ENCODE measurements around the gene WBP1. TPM values are rescaled to one million over a fixed set of nuclear protein-coding genes. Genes with fewer than 3 reads are reported as not detected.
A peak's percentile ranks its signal among the peaks of the same experiment; 100 is the strongest.
"Not testable (repeated sequence)": the region's sequence is repeated elsewhere in the genome, so short reads cannot be mapped to it uniquely, and the experiment has no call there.

WBP1 gene
- total RNA-seq, 1 donor from 2014 or later: 62.4 TPM

- Mint-ChIP-seq H3K36me3 (ENCODE audit: low read depth) (no peaks in the 10 kb centered on the region), H3K4me3 (ENCODE audit: unreplicated experiment) (peak overlapping the region; percentile 87), H3K27me3 (ENCODE audit: low read depth) (peaks cover 4% of the 10 kb centered on the region), H3K27ac (ENCODE audit: unreplicated experiment) (peak overlapping the region; percentile 22), H3K4me1 (ENCODE audit: low read depth) (peaks cover 57% of the 10 kb centered on the region), H3K9me3 (ENCODE audit: low read depth) (no peaks in the 10 kb centered on the region)
- no peak for TF ChIP-seq CTCF (IDR thresholded peaks at IDR 0.05)
- DNase-seq (ENCODE audit: low spot score): no peak
These were observed 17.0 kb upstream of the WBP1 start for GRCh38 chr2:74441170-74441689.

- Mint-ChIP-seq H3K4me1 (ENCODE audit: low read depth) (peaks cover 54% of the 10 kb centered on the region), H3K36me3 (ENCODE audit: low read depth) (no peaks in the 10 kb centered on the region), H3K4me3 (ENCODE audit: unreplicated experiment) (peak within 1 kb of the TSS; percentile 87), H3K27ac (ENCODE audit: unreplicated experiment) (peak within 1 kb of the TSS; percentile 82), H3K9me3 (ENCODE audit: low read depth) (no peaks in the 10 kb centered on the region), H3K27me3 (ENCODE audit: low read depth) (peaks cover 4% of the 10 kb centered on the region)
- TF ChIP-seq CTCF (IDR thresholded peaks at IDR 0.05): no peak
- no peak for DNase-seq (ENCODE audit: low spot score)
These were observed 16.4 kb upstream of the WBP1 start, which contains the start of gene RTKN for GRCh38 chr2:74441690-74442482. Gene RTKN (minus strand): TSS chr2:74441937. CDS start chr2:74441816, 121 bp downstream.

GRCh38 chr2:74442483-74443297 lies 15.5 kb upstream of the WBP1 start:
- H3K9me3 Mint-ChIP-seq (ENCODE audit: low read depth); H3K36me3 Mint-ChIP-seq (ENCODE audit: low read depth); DNase-seq (ENCODE audit: low spot score); H3K27me3 Mint-ChIP-seq (ENCODE audit: low read depth); H3K27ac Mint-ChIP-seq (ENCODE audit: unreplicated experiment): not testable (repeated sequence)
- H3K4me1 Mint-ChIP-seq (ENCODE audit: low read depth): peaks cover 46% of the 10 kb centered on the region
- H3K4me3 Mint-ChIP-seq (ENCODE audit: unreplicated experiment): peak overlapping the region; percentile 41

- TF ChIP-seq CTCF (IDR thresholded peaks at IDR 0.05): no peak
- no peaks in the 10 kb centered on the region for H3K9me3 Mint-ChIP-seq (ENCODE audit: low read depth)
- H3K4me1 Mint-ChIP-seq (ENCODE audit: low read depth): peaks cover 25% of the 10 kb centered on the region
- H3K36me3 Mint-ChIP-seq (ENCODE audit: low read depth): no peaks in the 10 kb centered on the region
- no peak for DNase-seq (ENCODE audit: low spot score)
- peaks cover 8% of the 10 kb centered on the region for H3K27me3 Mint-ChIP-seq (ENCODE audit: low read depth)
- H3K4me3 Mint-ChIP-seq (ENCODE audit: unreplicated experiment): no peak overlapping the region
- H3K27ac Mint-ChIP-seq (ENCODE audit: unreplicated experiment): no peak overlapping the region
These were observed 13.5 kb upstream of the WBP1 start for GRCh38 chr2:74444498-74445318.

- H3K27ac Mint-ChIP-seq (ENCODE audit: unreplicated experiment): no peak overlapping the region
- TF ChIP-seq CTCF (IDR thresholded peaks at IDR 0.05): no peak
- DNase-seq (ENCODE audit: low spot score): no peak
- H3K4me1 Mint-ChIP-seq (ENCODE audit: low read depth): peaks cover 14% of the 10 kb centered on the region
- H3K4me3 Mint-ChIP-seq (ENCODE audit: unreplicated experiment): no peak overlapping the region
- peaks cover 9% of the 10 kb centered on the region for H3K27me3 Mint-ChIP-seq (ENCODE audit: low read depth)
- no peaks in the 10 kb centered on the region for H3K36me3 Mint-ChIP-seq (ENCODE audit: low read depth)
- no peaks in the 10 kb centered on the region for H3K9me3 Mint-ChIP-seq (ENCODE audit: low read depth)
These were observed 10.8 kb upstream of the WBP1 start for GRCh38 chr2:74447230-74447999.

Data from chondrocyte (in vitro differentiated cells).